ENCODE measurements around the gene NME9. TPM values are rescaled to one million over a fixed set of nuclear protein-coding genes. Genes with fewer than 3 reads are reported as not detected.

The NME9 gene
- polyA plus RNA-seq, 6 donors from 2014 or later, result 0.34 to 1.2 (median 0.87) TPM; not detected in 1

DNA sequence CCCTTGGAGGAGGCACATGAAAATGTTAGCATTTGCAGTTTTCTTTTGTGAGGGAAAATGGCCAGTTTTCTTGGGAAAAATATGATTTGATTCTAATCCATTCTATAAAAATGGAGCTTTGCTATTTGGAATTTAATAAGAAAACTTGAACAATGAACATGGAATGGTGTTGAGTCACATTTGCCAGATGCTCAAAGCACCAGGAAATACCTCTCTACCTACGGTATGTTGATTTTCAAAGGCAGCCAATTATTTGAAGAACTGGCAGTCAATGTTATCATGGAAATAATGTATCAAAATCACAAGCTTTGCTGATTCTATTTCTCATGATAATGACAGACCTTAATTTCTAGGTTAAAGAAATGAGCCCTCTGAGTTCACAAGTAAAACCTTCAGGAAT, 14.9 kb downstream of the NME9 start:
- peaks cover 9 to 39% (median 21%) of the 10 kb centered on the region in 7 donors for H3K9me3 Mint-ChIP-seq
- ATAC-seq (ENCODE audit: low read depth in 2 of 2), result no peak

DNA sequence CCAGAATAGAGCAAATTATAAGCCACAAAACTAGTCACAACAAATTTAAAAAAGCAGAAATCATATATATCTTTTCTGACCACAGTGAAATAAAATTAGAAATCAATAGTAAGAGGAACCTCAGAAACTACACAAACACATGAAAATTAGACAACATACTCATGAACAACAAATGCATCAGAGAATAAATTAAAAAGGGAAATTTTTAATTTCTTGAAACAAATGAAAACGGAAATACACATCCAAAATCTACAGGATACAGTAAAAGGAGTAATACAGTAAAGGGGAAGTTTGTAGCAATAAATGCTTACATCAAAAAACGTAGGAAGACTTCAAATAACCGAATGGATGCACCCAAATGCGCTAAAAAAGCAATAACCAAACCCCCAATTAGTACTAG, 19.2 kb downstream of the NME9 start:
- no peak overlapping the region for H3K27ac Mint-ChIP-seq
- peaks cover 5 to 35% of the 10 kb centered on the region in 2 donors for H3K36me3 Mint-ChIP-seq
- no peaks in the 10 kb centered on the region for H3K4me1 Mint-ChIP-seq
- H3K27me3 Mint-ChIP-seq, result peaks cover 21 to 66% (median 34%) of the 10 kb centered on the region in 3 donors
- peaks cover 24 to 61% (median 42%) of the 10 kb centered on the region in 7 donors for H3K9me3 Mint-ChIP-seq
- ATAC-seq (ENCODE audit: low read depth in 2 of 2), result no peak
- no peak overlapping the region for H3K4me3 Mint-ChIP-seq
- no peak for DNase-seq

More for the DNA sequence above, 14.9 kb downstream of the NME9 start:
- H3K36me3 Mint-ChIP-seq, result peaks cover 0 to 13% of the 10 kb centered on the region in 2 donors
- H3K4me1 Mint-ChIP-seq, result no peaks in the 10 kb centered on the region
- DNase-seq, result no peak
- no peak overlapping the region for H3K4me3 Mint-ChIP-seq
- H3K27me3 Mint-ChIP-seq, result peaks cover 15 to 52% (median 28%) of the 10 kb centered on the region in 3 donors
- no peak overlapping the region for H3K27ac Mint-ChIP-seq

DNA sequence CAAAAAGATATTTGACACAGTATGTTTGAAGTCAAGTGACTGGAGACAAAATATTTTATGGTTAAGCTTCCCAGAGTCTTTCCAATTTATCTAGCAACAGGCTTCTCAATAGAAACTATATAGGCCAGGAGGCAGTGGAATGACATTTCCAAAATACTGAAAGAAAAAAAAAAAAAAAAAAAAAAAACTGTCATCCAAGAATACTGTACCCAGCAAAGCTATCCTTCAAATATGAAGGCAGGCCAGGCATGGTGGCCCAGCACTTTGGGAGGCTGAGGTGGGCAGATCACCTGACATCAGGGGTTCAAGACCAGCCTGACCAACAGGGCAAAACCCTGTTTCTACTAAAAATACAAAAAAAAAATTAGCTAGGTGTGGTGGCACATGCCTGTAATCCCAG, 20.9 kb downstream of the NME9 start:
- Mint-ChIP-seq H3K4me1 (no peaks in the 10 kb centered on the region), H3K36me3 (peaks cover 5 to 35% of the 10 kb centered on the region in 2 donors), H3K27me3 (peaks cover 15 to 60% (median 34%) of the 10 kb centered on the region in 3 donors), H3K27ac (no peak overlapping the region), H3K9me3 (peaks cover 24 to 61% (median 42%) of the 10 kb centered on the region in 7 donors), H3K4me3 (peak overlapping the region in 2 of 8 donors; percentile 37 to 48)
- ATAC-seq (ENCODE audit: low read depth in 2 of 2) (no peak), DNase-seq (no peak)

DNA sequence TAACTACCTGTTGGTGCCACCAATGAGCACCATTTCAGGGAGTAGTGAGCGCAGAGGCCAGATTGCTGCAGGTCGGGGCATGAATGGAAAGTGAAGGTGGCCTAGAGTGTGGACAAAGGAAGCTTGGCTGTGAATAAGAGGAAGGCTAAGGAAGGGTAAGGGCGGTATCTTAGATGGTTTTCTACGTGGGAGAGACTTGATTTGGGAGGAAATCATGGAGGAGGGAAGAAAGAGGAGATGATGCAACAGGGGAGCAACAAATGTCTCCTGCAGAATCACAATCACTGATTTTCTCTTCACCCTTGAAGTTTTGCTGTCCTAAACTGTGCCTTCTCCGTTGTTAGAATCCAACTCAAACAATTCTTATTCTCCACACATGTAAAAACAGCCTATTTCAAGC, 21.8 kb downstream of the NME9 start:
- H3K4me3 Mint-ChIP-seq, result no peak overlapping the region
- H3K36me3 Mint-ChIP-seq, result peaks cover 5 to 35% of the 10 kb centered on the region in 2 donors
- H3K27me3 Mint-ChIP-seq, result peaks cover 15 to 52% (median 34%) of the 10 kb centered on the region in 3 donors
- DNase-seq (no peak), ATAC-seq (ENCODE audit: low read depth in 2 of 2) (no peak)
- H3K4me1 Mint-ChIP-seq, result no peaks in the 10 kb centered on the region
- no peak overlapping the region for H3K27ac Mint-ChIP-seq
- peaks cover 24 to 56% (median 42%) of the 10 kb centered on the region in 7 donors for H3K9me3 Mint-ChIP-seq

DNA sequence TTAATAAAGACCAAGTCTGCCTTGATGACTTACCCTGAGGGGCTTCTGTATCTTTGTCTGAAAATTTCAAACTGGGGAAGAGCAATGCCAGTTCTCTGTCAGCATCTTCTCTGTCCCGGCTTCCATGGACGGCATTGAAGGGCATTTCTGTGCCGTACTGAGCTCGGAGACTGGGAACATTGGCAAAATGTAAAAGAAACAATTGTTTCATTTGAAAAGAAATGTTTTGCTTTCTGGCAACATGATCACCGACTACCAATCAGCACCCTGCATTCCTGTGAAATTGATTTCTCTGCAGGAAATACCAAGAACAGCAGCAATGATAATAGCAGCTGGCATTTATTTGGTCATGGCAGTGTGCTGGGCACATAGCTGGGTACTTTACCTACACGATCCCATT, 26.2 kb downstream of the NME9 start:
- Mint-ChIP-seq H3K4me3 (no peak overlapping the region), H3K36me3 (peaks cover 5 to 27% of the 10 kb centered on the region in 2 donors), H3K9me3 (peaks cover 12 to 18% (median 16%) of the 10 kb centered on the region in 7 donors), H3K4me1 (peaks cover 0 to 4% (median 0%) of the 10 kb centered on the region in 3 donors), H3K27ac (no peak overlapping the region), H3K27me3 (peaks cover 0 to 19% (median 17%) of the 10 kb centered on the region in 3 donors)
- DNase-seq (no peak), ATAC-seq (ENCODE audit: low read depth in 2 of 2) (no peak)

DNA sequence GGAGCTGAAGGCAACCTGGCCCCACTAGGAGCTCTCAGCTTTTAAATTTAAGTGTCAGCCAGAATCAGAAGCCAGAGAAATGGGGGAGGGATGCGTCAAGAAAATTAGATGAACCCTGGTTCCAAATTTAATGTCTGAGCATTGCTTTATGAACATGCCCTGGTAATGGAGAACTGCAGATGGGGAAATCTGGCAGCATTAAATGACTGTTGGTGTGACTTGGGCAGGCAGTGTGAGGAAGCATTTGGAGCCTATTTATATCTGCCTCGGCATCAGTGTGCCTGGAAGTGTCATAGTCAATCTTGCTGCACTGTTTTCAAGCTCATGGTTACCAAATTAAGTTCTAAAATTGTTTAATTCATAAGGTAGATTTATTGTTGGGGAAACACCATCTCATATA, 29.0 kb downstream of the NME9 start:
- Mint-ChIP-seq H3K27me3 (no peaks in the 10 kb centered on the region), H3K36me3 (peaks cover 0 to 9% of the 10 kb centered on the region in 2 donors), H3K9me3 (no peaks in the 10 kb centered on the region), H3K4me3 (no peak overlapping the region), H3K4me1 (peaks cover 0 to 4% (median 0%) of the 10 kb centered on the region in 3 donors), H3K27ac (no peak overlapping the region)
- DNase-seq (no peak), ATAC-seq (ENCODE audit: low read depth in 2 of 2) (no peak)

DNA sequence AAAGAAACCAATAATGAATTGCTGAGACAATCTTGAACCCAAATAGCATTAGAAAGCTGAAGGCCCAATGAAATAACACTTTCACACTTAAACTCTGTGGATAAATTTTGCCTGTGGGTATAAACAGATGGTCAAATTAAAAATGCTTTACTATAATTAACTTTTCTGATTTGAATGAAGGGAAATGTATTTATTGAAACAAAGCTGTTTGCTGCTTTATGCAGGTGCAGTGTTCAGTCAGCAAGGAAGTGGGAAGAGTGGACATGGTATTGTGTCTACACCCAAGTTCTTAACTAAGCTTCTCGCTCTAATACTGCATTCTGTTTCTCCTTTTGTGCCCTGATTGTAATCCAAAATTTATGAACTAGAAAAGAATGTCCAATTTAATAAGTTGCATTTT, 31.8 kb downstream of the NME9 start:
- Mint-ChIP-seq H3K27me3 (no peaks in the 10 kb centered on the region), H3K36me3 (peaks cover 0 to 25% of the 10 kb centered on the region in 2 donors), H3K27ac (peak overlapping the region in 1 of 6 donors; percentile 53), H3K9me3 (no peaks in the 10 kb centered on the region), H3K4me1 (peaks cover 0 to 4% (median 0%) of the 10 kb centered on the region in 3 donors), H3K4me3 (no peak overlapping the region)
- ATAC-seq (ENCODE audit: low read depth in 2 of 2), result no peak
- no peak for DNase-seq

DNA sequence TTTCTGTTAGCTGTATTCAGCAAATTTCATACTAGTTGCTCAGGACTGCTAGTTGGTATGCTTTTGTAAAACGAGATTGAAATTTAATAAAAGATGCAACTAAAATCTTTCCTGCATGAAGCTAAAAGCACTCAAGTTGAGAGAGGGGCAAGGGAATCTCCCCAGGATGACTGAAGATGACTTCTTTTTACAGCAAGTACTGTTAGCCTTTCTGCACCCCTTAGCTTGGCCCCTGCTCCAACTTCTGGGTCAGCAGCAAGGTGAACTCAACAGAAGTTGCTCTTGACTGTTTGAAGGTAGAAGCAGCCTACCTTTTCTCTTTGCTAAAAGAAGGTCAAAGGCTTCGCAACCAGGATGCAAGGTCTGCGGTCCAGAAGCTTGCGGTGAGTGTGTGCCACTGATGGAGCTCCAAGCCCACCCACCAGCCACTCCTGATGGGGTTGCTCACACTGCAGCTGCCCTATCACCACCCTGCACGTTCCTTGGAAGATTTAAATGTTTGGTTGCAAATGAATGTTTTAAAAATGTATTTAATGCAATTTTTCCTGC, 32.5 kb downstream of the NME9 start:
- ATAC-seq (ENCODE audit: low read depth in 2 of 2) (no peak), DNase-seq (no peak)
- Mint-ChIP-seq H3K4me1 (peaks cover 0 to 4% (median 0%) of the 10 kb centered on the region in 3 donors), H3K36me3 (peaks cover 0 to 32% of the 10 kb centered on the region in 2 donors), H3K27ac (peak overlapping the region in 2 of 6 donors; percentile 30 to 62), H3K27me3 (no peaks in the 10 kb centered on the region), H3K9me3 (no peaks in the 10 kb centered on the region), H3K4me3 (no peak overlapping the region)

DNA sequence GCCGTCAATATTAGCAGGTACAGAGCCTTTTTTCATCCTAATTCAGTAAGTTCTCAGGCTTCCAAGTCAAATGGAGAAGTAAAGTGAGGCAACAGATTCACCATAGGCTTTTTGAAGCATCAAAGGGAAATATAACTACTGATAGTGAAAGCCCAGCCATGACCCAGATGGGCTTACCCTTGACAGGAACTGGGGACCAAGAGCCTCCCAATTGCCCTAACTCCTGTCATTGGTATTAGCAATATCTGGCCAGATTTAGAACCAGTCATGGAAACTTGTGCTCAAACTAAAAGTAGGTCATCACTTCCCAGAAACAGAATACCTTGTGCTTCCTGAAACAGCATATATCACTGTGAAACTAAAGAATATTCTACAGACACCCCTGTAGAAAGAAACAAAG, 33.0 kb downstream of the NME9 start:
- Mint-ChIP-seq H3K9me3 (no peaks in the 10 kb centered on the region), H3K27me3 (no peaks in the 10 kb centered on the region), H3K4me3 (no peak overlapping the region), H3K4me1 (peaks cover 0 to 4% (median 0%) of the 10 kb centered on the region in 3 donors), H3K36me3 (peaks cover 1 to 37% of the 10 kb centered on the region in 2 donors), H3K27ac (no peak overlapping the region)
- no peak for ATAC-seq (ENCODE audit: low read depth in 2 of 2)
- DNase-seq, result no peak

DNA sequence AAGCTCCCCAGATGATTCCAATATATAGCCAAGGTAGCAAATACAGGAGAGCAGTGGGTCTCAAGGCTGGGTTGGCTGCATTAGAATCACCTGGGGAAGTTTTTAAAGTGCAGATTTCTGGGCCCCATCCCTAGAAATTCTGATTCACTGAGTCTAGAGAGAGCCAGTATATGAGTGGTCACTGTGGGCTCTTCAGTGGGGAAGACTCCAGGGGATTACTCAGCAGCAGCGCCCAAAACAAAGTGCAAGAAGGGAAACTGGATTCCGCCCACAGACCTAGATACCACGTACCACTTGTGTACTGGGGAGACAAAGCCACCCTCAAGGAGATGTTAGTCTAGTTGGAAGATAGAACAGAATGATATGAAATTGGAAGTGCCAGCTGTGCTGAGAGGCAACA, 40.0 kb downstream of the NME9 start:
- peaks cover 26 to 46% of the 10 kb centered on the region in 2 donors for H3K36me3 Mint-ChIP-seq

DNA sequence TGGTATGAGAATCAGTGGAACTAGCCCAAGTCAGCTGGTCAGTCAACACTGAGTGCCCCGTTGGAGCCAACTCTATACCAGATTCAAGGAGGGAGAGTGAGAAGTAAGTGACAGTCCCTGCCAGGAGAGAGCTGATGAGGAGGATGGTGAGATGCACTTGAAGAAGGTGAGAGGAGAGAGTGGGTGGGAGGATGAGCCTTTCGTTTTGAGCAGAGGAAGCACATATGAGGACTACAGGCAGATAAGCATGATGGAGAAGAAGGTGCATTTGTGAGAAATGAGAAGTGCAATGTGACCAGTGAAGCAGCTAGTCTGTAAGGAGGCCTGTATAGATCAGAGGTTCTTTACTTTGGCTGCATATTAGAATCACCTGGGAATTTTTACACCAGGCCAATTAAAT, 40.4 kb downstream of the NME9 start:
- Mint-ChIP-seq H3K9me3 (no peaks in the 10 kb centered on the region), H3K4me1 (no peaks in the 10 kb centered on the region), H3K27me3 (no peaks in the 10 kb centered on the region), H3K4me3 (no peak overlapping the region), H3K36me3 (peaks cover 26 to 46% of the 10 kb centered on the region in 2 donors), H3K27ac (no peak overlapping the region)
- DNase-seq (no peak), ATAC-seq (ENCODE audit: low read depth in 2 of 2) (no peak)

More for the DNA sequence above, 40.0 kb downstream of the NME9 start:
- H3K27ac Mint-ChIP-seq, result peak overlapping the region in 2 of 6 donors; percentile 27 to 60
- H3K9me3 Mint-ChIP-seq, result no peaks in the 10 kb centered on the region
- no peak for DNase-seq
- no peaks in the 10 kb centered on the region for H3K4me1 Mint-ChIP-seq
- H3K27me3 Mint-ChIP-seq, result no peaks in the 10 kb centered on the region
- H3K4me3 Mint-ChIP-seq, result no peak overlapping the region
- no peak for ATAC-seq (ENCODE audit: low read depth in 2 of 2)

DNA sequence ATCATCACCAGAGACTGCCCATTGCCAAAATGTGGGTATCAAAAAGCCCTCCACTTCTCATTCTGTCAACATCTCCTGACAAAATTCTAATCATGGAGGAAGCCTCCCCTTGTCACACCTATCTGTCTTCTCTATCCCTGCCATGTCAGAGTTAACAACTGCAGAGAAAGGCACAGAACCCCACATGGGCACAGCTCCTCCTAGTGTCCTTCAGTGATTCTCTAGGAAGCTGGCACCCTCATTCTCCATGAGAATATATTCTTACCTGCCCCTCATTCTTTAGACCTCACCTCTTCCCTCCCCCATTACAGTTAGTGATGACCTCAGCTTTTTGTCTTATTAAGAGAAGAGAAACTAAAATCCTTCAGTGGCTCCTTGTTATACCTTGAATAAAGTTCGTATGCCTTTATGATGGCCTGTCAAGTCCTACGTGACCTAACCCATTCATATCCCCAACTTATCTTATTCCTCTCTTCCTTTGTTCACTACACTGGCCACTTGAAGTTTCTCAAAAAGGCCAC, 44.6 kb downstream of the NME9 start:
- no peak for ATAC-seq (ENCODE audit: low read depth in 2 of 2)
- Mint-ChIP-seq H3K27me3 (no peaks in the 10 kb centered on the region), H3K4me1 (peaks cover 0 to 3% (median 0%) of the 10 kb centered on the region in 3 donors), H3K4me3 (no peak overlapping the region), H3K9me3 (no peaks in the 10 kb centered on the region), H3K36me3 (peaks cover 13 to 20% of the 10 kb centered on the region in 2 donors), H3K27ac (no peak overlapping the region)
- DNase-seq, result no peak

DNA sequence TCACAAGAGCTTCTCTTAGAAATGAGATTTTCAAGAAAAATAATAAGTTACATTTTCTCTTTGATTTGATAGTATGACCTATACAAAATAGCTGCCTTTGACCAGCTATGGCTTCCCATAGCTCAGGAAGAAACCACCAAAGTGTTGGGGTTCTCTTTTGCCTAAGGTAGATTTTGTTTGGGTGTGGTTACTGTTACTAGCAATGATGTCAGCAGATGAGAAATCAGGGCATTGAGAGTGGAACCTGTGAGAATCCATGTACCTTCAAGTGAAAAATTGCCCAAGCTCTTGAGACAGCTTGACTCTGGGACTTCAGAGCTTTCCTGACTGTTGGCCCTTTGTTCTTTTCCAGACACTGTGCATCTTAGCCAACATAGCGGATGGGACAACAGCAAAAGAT, 45.6 kb downstream of the NME9 start:
- H3K9me3 Mint-ChIP-seq, result no peaks in the 10 kb centered on the region
- ATAC-seq (ENCODE audit: low read depth in 2 of 2), result no peak

DNA sequence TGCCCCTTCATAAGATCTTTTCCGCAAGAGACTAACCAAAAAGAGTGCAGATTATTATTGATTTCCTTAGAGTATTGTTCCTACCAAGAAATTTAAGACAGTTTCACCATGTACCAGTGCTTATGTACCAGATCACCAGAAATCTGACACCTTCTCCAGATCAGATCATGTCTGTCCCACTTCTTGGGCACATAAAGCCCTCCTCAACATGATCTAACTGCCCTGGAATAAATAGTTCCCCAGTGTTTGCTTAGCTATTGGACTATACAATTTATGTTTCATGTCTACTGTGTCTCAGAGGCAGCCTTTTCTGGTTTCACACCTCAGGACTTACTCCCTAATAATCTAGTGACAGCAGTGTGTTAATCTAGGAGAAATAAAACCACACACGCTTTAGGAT, 46.8 kb downstream of the NME9 start:
- Mint-ChIP-seq H3K36me3 (peaks cover 5 to 7% of the 10 kb centered on the region in 2 donors), H3K27me3 (no peaks in the 10 kb centered on the region), H3K4me3 (no peak overlapping the region), H3K4me1 (peaks cover 0 to 3% (median 0%) of the 10 kb centered on the region in 3 donors), H3K9me3 (no peaks in the 10 kb centered on the region), H3K27ac (no peak overlapping the region)
- DNase-seq, result no peak
- no peak for ATAC-seq (ENCODE audit: low read depth in 2 of 2)

More for the DNA sequence above, 45.6 kb downstream of the NME9 start:
- Mint-ChIP-seq H3K4me3 (no peak overlapping the region), H3K27me3 (no peaks in the 10 kb centered on the region), H3K4me1 (peaks cover 0 to 3% (median 0%) of the 10 kb centered on the region in 3 donors), H3K36me3 (peaks cover 4 to 11% of the 10 kb centered on the region in 2 donors), H3K27ac (no peak overlapping the region)
- DNase-seq, result no peak

Data from naive B cell (primary cell).